Heart left ventricle (tissue), 16 donors: ENCODE measurements around the gene AMBN. TPM values are rescaled to one million over a fixed set of nuclear protein-coding genes. Genes with fewer than 3 reads are reported as not detected.

Experiments used
- ATAC-seq, 4 donors: fragments of 200-7000 bp; cut with Tn5 transposase; one replicate each; pipeline ENCODE4 v1.9.1; 2020 to 2022; ENCODE audit warnings: moderate library complexity in 4 of 4, mild to moderate bottlenecking in 3 of 4, moderate number of reproducible peaks in 1 of 4
- DNase-seq, 5 donors: peaks; one replicate each; pipeline ENCODE4 v3.0.0-alpha.2; 2020
- H3K27ac ChIP-seq, 12 donors: fragments of 200-600 bp; sonication (generic) in 4 of 12; one replicate each; pipeline versions ENCODE4 v1.5.0 to v1.8.0; 2016 to 2022; ENCODE audit warnings: mild to moderate bottlenecking in 2 of 12
- H3K27me3 ChIP-seq, 9 donors: fragments of 200-600 bp; sonication (generic) in 2 of 9; one replicate each; pipeline versions ENCODE4 v1.5.1 to v1.8.0; 2016 to 2022; ENCODE audit warnings: mild to moderate bottlenecking in 3 of 9
- H3K36me3 ChIP-seq, 9 donors: fragments of 200-600 bp; sonication (generic) in 2 of 9; one replicate each; pipeline versions ENCODE4 v1.5.0 to v1.8.0; 2018 to 2022; ENCODE audit warnings: mild to moderate bottlenecking in 2 of 9
- H3K4me1 ChIP-seq, 12 donors: fragments of 200-600 bp; sonication (generic) in 4 of 12; one replicate each; pipeline versions ENCODE4 v1.5.0 to v1.8.0; 2016 to 2022; ENCODE audit warnings: mild to moderate bottlenecking in 3 of 12
- H3K4me3 ChIP-seq, 12 donors: fragments of 200-600 bp; sonication (generic) in 4 of 12; one replicate each; pipeline versions ENCODE4 v1.5.0 to v1.8.0; 2017 to 2022; ENCODE audit warnings: mild to moderate bottlenecking in 9 of 12, moderate library complexity in 4 of 12
- H3K9me3 ChIP-seq, 12 donors: fragments of 200-600 bp; sonication (generic) in 4 of 12; one replicate each; pipeline versions ENCODE4 v1.5.0 to v1.8.0; 2016 to 2022; ENCODE audit warnings: mild to moderate bottlenecking in 1 of 12
- CTCF ChIP-seq, 12 donors: fragments of 200-600 bp; sonication (generic) in 4 of 12; IDR thresholded peaks; one replicate each; pipeline versions ENCODE4 v1.5.0 to v1.8.0; 2018 to 2022; ENCODE audit warnings: antibody characterized with exemption in 12 of 12, mild to moderate bottlenecking in 5 of 12
- POLR2A ChIP-seq, 2 donors: fragments of 450-650 bp; IDR thresholded peaks; one replicate each; pipeline ENCODE4 v1.6.1; 2017; ENCODE audit warnings: antibody characterized with exemption in 2 of 2, mild to moderate bottlenecking in 2 of 2, moderate library complexity in 2 of 2
- WGBS, 4 donors: extraction: QIAGEN DNeasy Blood & Tissue Kit in 2 of 4; methylation state at CpG; one replicate each; pipeline versions ENCODE4 v1.1.5 to v1.1.7; 2013 to 2018; 5-methylcytosine and 5-hydroxymethylcytosine counted together
- intact Hi-C, 10 donors: fragments of 100-400 bp; cut with DNase I; formaldehyde crosslinking; loops; one replicate each; pipeline versions ENCODE4 v1.11.1 to v1.14.2; 2022
- polyA plus RNA-seq, 2 donors: library from polyadenylated mRNA; stranded (reverse); fragments of 200-250 nt; gene quantifications; one replicate each; pipeline ENCODE4 v1.2.3, GENCODE V29; 2013
- total RNA-seq, 9 donors: library from RNA; depleted of rRNA in 2 of 9; stranded (reverse); fragments of >200 nt in 2 of 9; fragmentation: NEBNext Ultra II Directional in 3 of 9; extraction: Animal tissue kit (Norgen Biotek cat#: 25700) in 3 of 9; gene quantifications; one replicate each; pipeline versions ENCODE4 v1.1.0 to v1.2.4, GENCODE V29; 2016 to 2023
- donor health status: ischemic (EF 13 %, LVEDD 7.1; RV severe dilation, severe dysfunction).
- donor health status: healthy with polysubstance abuse.
- donor health status: DM: no; HTN: yes; CAD: no.
- donor health status: DM: no; HTN: no; CAD: no.
- donor health status: ischemic (EF 25% LVEDD 6.9; RV normal size, moderate dysfunction).
- donor health status: ischemic (EF 25% LVEDD 5.7; RV mildly dilated, moderate dysfunction).
- donor health status: healthy.
- donor health status: DM: yes; HTN: yes; CAD: no.
- donor health status: ischemic (EF 35%, LVEDD 5.7; RV mildly dilated, moderate dysfunction).
- donor health status: nonischemic (EF 11% LVEDD 7.7; RV severe dilation, severe dysfunction).
- donor health status: DM: yes; HTN: yes; CAD: no.
- donor health status: PGD.
- donor health status: ischemic (EF 29% LVEDD 5.4; RV normal size, mild dysfunction).
- donor health status: nonischemic (EF 23%, LVEDD 6.1; RV moderate dilation, normal function).

AMBN gene
- total and polyA plus RNA-seq, 11 donors: not detected

DNA sequence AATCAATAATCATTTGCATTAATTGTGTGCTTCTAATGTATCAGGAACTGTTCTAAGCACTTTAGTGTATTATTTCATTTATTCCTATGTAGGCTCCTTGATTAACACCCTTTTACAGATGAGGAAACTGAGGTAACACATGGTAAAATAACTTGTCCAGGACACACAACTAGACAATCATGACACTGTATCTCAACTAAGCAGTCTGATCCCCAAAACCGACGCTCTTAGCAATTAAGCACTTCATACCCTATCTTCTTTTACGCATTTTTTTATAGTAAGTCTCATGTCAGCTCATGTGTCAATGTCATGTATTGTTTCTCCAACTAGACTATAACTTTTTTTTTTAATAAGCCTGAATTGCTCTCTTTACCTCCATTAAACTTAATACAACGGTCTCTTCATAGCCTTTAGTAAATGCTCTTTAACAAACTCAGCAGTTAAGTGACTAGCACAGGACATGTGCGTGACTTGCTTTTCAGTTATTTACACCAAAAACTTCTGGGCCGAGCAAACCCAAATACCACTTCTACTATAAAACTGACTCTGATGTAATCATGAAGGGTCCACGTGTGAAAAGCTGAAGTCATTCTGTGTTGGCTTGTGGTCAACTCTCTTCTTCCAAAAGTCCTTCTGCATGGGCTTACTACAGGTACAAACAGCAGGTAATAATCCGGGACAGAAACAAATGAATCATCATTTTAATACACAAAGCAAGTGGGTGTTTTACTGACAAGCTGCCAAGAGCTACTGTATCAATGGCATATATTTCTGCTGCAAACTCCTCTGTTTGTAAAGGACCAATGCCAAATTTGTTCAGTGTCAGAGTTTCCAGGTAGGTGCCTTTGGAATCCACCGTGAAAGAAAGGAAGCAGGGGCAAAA is 7.9 kb upstream of the AMBN start:
- 72 to 77% (median 74%) methylated on average over 9 of the region's 9 CpGs for WGBS, 4 donors
- TF ChIP-seq CTCF (IDR thresholded peaks at IDR 0.05) (no peak), POLR2A (IDR thresholded peaks at IDR 0.05) (no peak)
- no peak overlapping the region for H3K27ac ChIP-seq
- no peaks in the 10 kb centered on the region for H3K27me3 ChIP-seq
- no peak overlapping the region for H3K4me3 ChIP-seq
- H3K36me3 ChIP-seq: no peaks in the 10 kb centered on the region
- no peaks in the 10 kb centered on the region for H3K4me1 ChIP-seq
- no peak for ATAC-seq
- intact Hi-C loops: no loop called here
- no peak for DNase-seq
- H3K9me3 ChIP-seq: peaks cover 0 to 3% (median 0%) of the 10 kb centered on the region in 12 donors

GRCh38 chr4:70586841-70587240 is 5.2 kb upstream of the AMBN start:
- TF ChIP-seq CTCF (IDR thresholded peaks at IDR 0.05) (no peak), POLR2A (IDR thresholded peaks at IDR 0.05) (no peak)
- H3K27me3 ChIP-seq: no peaks in the 10 kb centered on the region
- H3K36me3 ChIP-seq: no peaks in the 10 kb centered on the region
- H3K4me1 ChIP-seq: no peaks in the 10 kb centered on the region
- WGBS, 4 donors: 62 to 81% (median 72%) methylated on average over 2 of the region's 2 CpGs
- no peak overlapping the region for H3K27ac ChIP-seq
- no peaks in the 10 kb centered on the region for H3K9me3 ChIP-seq
- ATAC-seq: no peak
- intact Hi-C loops: no loop called here
- H3K4me3 ChIP-seq: no peak overlapping the region
- no peak for DNase-seq

GRCh38 chr4:70589785-70590184 is 2.3 kb upstream of the AMBN start:
- H3K9me3 ChIP-seq: no peaks in the 10 kb centered on the region
- no peaks in the 10 kb centered on the region for H3K36me3 ChIP-seq
- no peak for ATAC-seq
- H3K4me3 ChIP-seq: no peak overlapping the region
- no peaks in the 10 kb centered on the region for H3K27me3 ChIP-seq
- intact Hi-C loops: no loop called here
- H3K27ac ChIP-seq: no peak overlapping the region
- DNase-seq: no peak
- TF ChIP-seq CTCF (IDR thresholded peaks at IDR 0.05) (no peak), POLR2A (IDR thresholded peaks at IDR 0.05) (no peak)
- H3K4me1 ChIP-seq: no peaks in the 10 kb centered on the region

DNA sequence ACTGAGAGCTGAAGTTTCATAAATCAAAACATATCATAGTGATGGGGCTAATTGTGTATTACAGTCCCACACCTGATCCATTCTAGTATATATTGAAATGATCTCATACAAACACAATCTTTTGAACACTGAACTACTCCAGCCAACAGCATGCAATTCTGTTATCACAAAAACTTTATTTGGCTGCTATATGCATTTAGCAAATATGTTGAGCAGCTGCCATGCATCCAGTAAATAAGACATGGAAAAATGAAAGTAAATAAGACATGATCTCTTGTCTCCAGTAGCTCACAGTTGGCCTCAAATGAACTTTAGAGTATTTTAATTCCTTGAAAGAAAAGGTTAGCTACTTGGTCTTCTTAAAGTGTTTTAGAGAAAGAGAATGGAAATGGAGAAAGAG is 2.1 kb downstream of the AMBN start:
- Histone ChIP-seq H3K27ac (no peak overlapping the region), H3K27me3 (no peaks in the 10 kb centered on the region), H3K36me3 (no peaks in the 10 kb centered on the region), H3K4me3 (no peak overlapping the region), H3K4me1 (no peaks in the 10 kb centered on the region), H3K9me3 (no peaks in the 10 kb centered on the region)
- DNase-seq (no peak), ATAC-seq (no peak)
- intact Hi-C loops: no loop called here
- TF ChIP-seq POLR2A (IDR thresholded peaks at IDR 0.05): no peak
- no peak for TF ChIP-seq CTCF (IDR thresholded peaks at IDR 0.05)
